A549 (cell line): ENCODE results near the gene SUGP2.

Source experiments
- CEBPB ChIP-seq, 2 experiments: fragments of >200 bp in 1 of 2; sonication (Bioruptor Twin) in 1 of 2; formaldehyde crosslinking in 1 of 2; IDR thresholded peaks; 2 replicates each; pipeline ENCODE4 v1.6.1; 2012 to 2016
- CTCF ChIP-seq: fragments of >200 bp; sonication (Bioruptor Twin); formaldehyde crosslinking; IDR thresholded peaks from 3 replicates; pipeline ENCODE4 v1.5.1; 2016
- HDAC2 ChIP-seq: fragments of 200-600 bp; sonication (generic); IDR thresholded peaks from 2 replicates; pipeline ENCODE4 v1.6.1; 2016
- MAX ChIP-seq: IDR thresholded peaks from 2 replicates; pipeline ENCODE4 v1.6.1; 2012
- POLR2A ChIP-seq: IDR thresholded peaks from 2 replicates; pipeline ENCODE4 v1.6.1; 2012; ENCODE audit warnings: mild to moderate bottlenecking, low read length
- RAD21 ChIP-seq, 2 experiments: fragments of >200 bp in 1 of 2; sonication (Bioruptor Twin) in 1 of 2; formaldehyde crosslinking in 1 of 2; IDR thresholded peaks in 1 of 2; conservative IDR thresholded peaks in 1 of 2; 2 replicates in 1 of 2; 3 replicates in 1 of 2; pipeline ENCODE4 v1.6.1; 2012 to 2018; ENCODE audit warnings: inconsistent platforms in 1 of 2
- REST ChIP-seq: fragments of 200-600 bp; sonication (generic); IDR thresholded peaks from 2 replicates; pipeline ENCODE4 v1.6.1; 2016; ENCODE audit warnings: antibody characterized with exemption, mild to moderate bottlenecking, moderate library complexity
- USF2 ChIP-seq: fragments of 450-650 bp; IDR thresholded peaks from 2 replicates; pipeline ENCODE4 v1.6.1; 2014; ENCODE audit warnings: antibody characterized with exemption
- ZFP36 ChIP-seq: fragments of 450-650 bp; IDR thresholded peaks from 2 replicates; pipeline ENCODE4 v1.6.1; 2014; ENCODE audit warnings: borderline replicate concordance; ENCODE audit not compliant: partially characterized antibody

- TF ChIP-seq CTCF: no peak
- TF ChIP-seq REST: no peak
- TF ChIP-seq RAD21 (conservative IDR thresholded peaks at IDR 0.05 in 1 of 2, IDR thresholded peaks at IDR 0.05 in 1 of 2): no peak
- TF ChIP-seq ZFP36: no peak
- TF ChIP-seq CEBPB (IDR thresholded peaks at IDR 0.05): no peak
- no peak for TF ChIP-seq HDAC2
- no peak for TF ChIP-seq MAX
- TF ChIP-seq POLR2A: no peak
- TF ChIP-seq USF2: no peak
Measured at GRCh38 chr19:19068659-19069654, 35.6 kb upstream of the SUGP2 start.
